Suprapubic skin (tissue), 4 donors: ENCODE data around the gene AURKA. TPM values are rescaled to one million over a fixed set of nuclear protein-coding genes. Genes with fewer than 3 reads are reported as not detected.
"Not testable (repeated sequence)": the region's sequence is repeated elsewhere in the genome, so short reads cannot be mapped to it uniquely, and the experiment has no call there.

Experiments
- DNase-seq, 2 donors: peaks; one replicate each; pipeline ENCODE4 v3.0.0-alpha.2; 2019; ENCODE audit warnings: low spot score in 2 of 2
- H3K27ac ChIP-seq: fragments of 200-600 bp; sonication (generic); one replicate; pipeline ENCODE4 v1.5.1; 2019
- H3K27me3 ChIP-seq: fragments of 200-600 bp; sonication (generic); one replicate; pipeline ENCODE4 v1.5.1; 2019
- H3K36me3 ChIP-seq: fragments of 200-600 bp; sonication (generic); one replicate; pipeline ENCODE4 v1.5.1; 2019
- H3K4me1 ChIP-seq: fragments of 200-600 bp; sonication (generic); one replicate; pipeline ENCODE4 v1.5.1; 2019
- H3K4me3 ChIP-seq: fragments of 200-600 bp; sonication (generic); one replicate; pipeline ENCODE4 v1.5.1; 2019; ENCODE audit warnings: mild to moderate bottlenecking
- H3K9me3 ChIP-seq: fragments of 200-600 bp; sonication (generic); one replicate; pipeline ENCODE4 v1.5.1; 2019
- EP300 ChIP-seq: sonication (generic); formaldehyde crosslinking; IDR thresholded peaks from one replicate; pipeline ENCODE4 v1.6.1; 2017; ENCODE audit warnings: antibody characterized with exemption
- POLR2A ChIP-seq, 2 donors: fragments of 450-650 bp; IDR thresholded peaks; one replicate each; pipeline ENCODE4 v1.6.1; 2017; ENCODE audit warnings: antibody characterized with exemption in 2 of 2, mild to moderate bottlenecking in 2 of 2, moderate library complexity in 2 of 2
- POLR2AphosphoS5 ChIP-seq, 3 donors: sonication (generic); formaldehyde crosslinking; IDR thresholded peaks; one replicate each; pipeline ENCODE4 v1.6.1; 2017; ENCODE audit warnings: antibody characterized with exemption in 3 of 3
- WGBS: methylation state at CpG from one replicate; pipeline ENCODE4 v1.1.5; 2018; 5-methylcytosine and 5-hydroxymethylcytosine counted together
- total RNA-seq, 4 donors: library from RNA; depleted of rRNA; stranded (reverse); fragments of >200 nt; gene quantifications; one replicate each; pipeline ENCODE4 v1.1.0, GENCODE V29; 2016
- TF ChIP-seq, protein P1 (sequence below), 2 donors: fragments of 200-600 bp in 1 of 2; fragments of 450-650 bp in 1 of 2; sonication (generic) in 1 of 2; IDR thresholded peaks; one replicate each; pipeline ENCODE4 v1.5.1; 2016 to 2019; ENCODE audit warnings: antibody characterized with exemption in 2 of 2, mild to moderate bottlenecking in 1 of 2, moderate library complexity in 1 of 2

The AURKA gene
- total RNA-seq, 4 donors from 2014 or later = 2.1 to 5.7 (median 2.5) TPM

- no peaks in the 10 kb centered on the region for H3K9me3 ChIP-seq
- no peak overlapping the region for H3K27ac ChIP-seq
- no peak overlapping the region for H3K4me3 ChIP-seq
- 88% methylated on average over 8 of the region's 8 CpGs for WGBS
- H3K27me3 ChIP-seq = peaks cover 28% of the 10 kb centered on the region
- DNase-seq = no peak
- H3K4me1 ChIP-seq = peaks cover 8% of the 10 kb centered on the region
- H3K36me3 ChIP-seq = no peaks in the 10 kb centered on the region
- TF ChIP-seq EP300 (no peak), POLR2A (IDR thresholded peaks at IDR 0.05) (no peak)
- TF ChIP-seq, protein P1, sequence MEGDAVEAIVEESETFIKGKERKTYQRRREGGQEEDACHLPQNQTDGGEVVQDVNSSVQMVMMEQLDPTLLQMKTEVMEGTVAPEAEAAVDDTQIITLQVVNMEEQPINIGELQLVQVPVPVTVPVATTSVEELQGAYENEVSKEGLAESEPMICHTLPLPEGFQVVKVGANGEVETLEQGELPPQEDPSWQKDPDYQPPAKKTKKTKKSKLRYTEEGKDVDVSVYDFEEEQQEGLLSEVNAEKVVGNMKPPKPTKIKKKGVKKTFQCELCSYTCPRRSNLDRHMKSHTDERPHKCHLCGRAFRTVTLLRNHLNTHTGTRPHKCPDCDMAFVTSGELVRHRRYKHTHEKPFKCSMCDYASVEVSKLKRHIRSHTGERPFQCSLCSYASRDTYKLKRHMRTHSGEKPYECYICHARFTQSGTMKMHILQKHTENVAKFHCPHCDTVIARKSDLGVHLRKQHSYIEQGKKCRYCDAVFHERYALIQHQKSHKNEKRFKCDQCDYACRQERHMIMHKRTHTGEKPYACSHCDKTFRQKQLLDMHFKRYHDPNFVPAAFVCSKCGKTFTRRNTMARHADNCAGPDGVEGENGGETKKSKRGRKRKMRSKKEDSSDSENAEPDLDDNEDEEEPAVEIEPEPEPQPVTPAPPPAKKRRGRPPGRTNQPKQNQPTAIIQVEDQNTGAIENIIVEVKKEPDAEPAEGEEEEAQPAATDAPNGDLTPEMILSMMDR (IDR thresholded peaks at IDR 0.05) = no peak
Measured at GRCh38 chr20:56345911-56346310, 46.1 kb downstream of the AURKA start.

- Histone ChIP-seq H3K27me3 (peaks cover 28% of the 10 kb centered on the region), H3K4me1 (peaks cover 8% of the 10 kb centered on the region), H3K9me3 (no peaks in the 10 kb centered on the region), H3K36me3 (no peaks in the 10 kb centered on the region), H3K27ac (no peak overlapping the region), H3K4me3 (no peak overlapping the region)
- TF ChIP-seq POLR2AphosphoS5 (IDR thresholded peaks at IDR 0.05) = no peak
- TF ChIP-seq, protein P1 (IDR thresholded peaks at IDR 0.05) = peak; percentile 37 to 75
- no peak for TF ChIP-seq EP300
- TF ChIP-seq POLR2A (IDR thresholded peaks at IDR 0.05) = no peak
- under 1% methylated on average over 28 of the region's 41 CpGs for WGBS
- DNase-seq = no peak
Measured at GRCh38 chr20:56343861-56344381, 48.1 kb downstream of the AURKA start.

DNA sequence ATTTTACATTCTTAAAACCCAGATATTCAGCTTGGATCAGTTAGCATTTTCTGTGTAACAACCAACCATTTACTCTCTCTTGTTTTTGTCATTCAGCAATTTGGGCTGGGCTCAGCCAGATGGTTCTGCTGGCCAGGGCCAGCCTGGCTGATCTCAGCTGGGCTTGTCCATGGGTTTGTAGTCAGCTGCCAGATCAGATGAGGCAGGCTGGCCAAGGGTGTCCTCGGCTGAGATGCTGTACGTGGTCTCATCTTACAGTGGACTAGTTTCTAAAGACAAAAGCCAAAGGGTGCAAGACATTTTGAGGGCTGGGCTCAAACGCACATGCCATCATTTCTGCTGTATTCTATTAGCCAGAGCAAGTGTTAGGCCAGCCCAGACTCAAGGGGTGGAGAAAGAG lies 49.2 kb downstream of the AURKA start:
- DNase-seq = no peak
- H3K27me3 ChIP-seq = peaks cover 31% of the 10 kb centered on the region
- H3K4me3 ChIP-seq = no peak overlapping the region
- H3K4me1 ChIP-seq = peaks cover 5% of the 10 kb centered on the region
- WGBS = 80% methylated on average over 3 of the region's 3 CpGs
- no peaks in the 10 kb centered on the region for H3K9me3 ChIP-seq
- TF ChIP-seq, protein P1 (IDR thresholded peaks at IDR 0.05) = no peak
- TF ChIP-seq POLR2A (IDR thresholded peaks at IDR 0.05) (no peak), EP300 (no peak), POLR2AphosphoS5 (IDR thresholded peaks at IDR 0.05) (no peak)
- H3K27ac ChIP-seq = no peak overlapping the region
- H3K36me3 ChIP-seq = no peaks in the 10 kb centered on the region

GRCh38 chr20:56336709-56337108 lies 55.3 kb downstream of the AURKA start:
- H3K4me3 ChIP-seq, H3K4me1 ChIP-seq, H3K9me3 ChIP-seq, DNase-seq, H3K27ac ChIP-seq, H3K36me3 ChIP-seq, H3K27me3 ChIP-seq: not testable (repeated sequence)
- WGBS = 68% methylated on average over 7 of the region's 8 CpGs

GRCh38 chr20:56328861-56329260 lies 63.2 kb downstream of the AURKA start:
- no peaks in the 10 kb centered on the region for H3K36me3 ChIP-seq
- no peak for TF ChIP-seq POLR2AphosphoS5 (IDR thresholded peaks at IDR 0.05)
- no peak for TF ChIP-seq EP300
- TF ChIP-seq POLR2A (IDR thresholded peaks at IDR 0.05) = no peak
- TF ChIP-seq, protein P1 (IDR thresholded peaks at IDR 0.05) = no peak
- H3K27ac ChIP-seq = no peak overlapping the region
- no peaks in the 10 kb centered on the region for H3K9me3 ChIP-seq
- WGBS = 52% methylated on average over 5 of the region's 5 CpGs
- DNase-seq = no peak
- no peak overlapping the region for H3K4me3 ChIP-seq
- H3K4me1 ChIP-seq = no peaks in the 10 kb centered on the region
- peaks cover 14% of the 10 kb centered on the region for H3K27me3 ChIP-seq

GRCh38 chr20:56324806-56325205 lies 67.2 kb downstream of the AURKA start:
- Histone ChIP-seq H3K4me3 (no peak overlapping the region), H3K36me3 (no peaks in the 10 kb centered on the region), H3K27ac (no peak overlapping the region), H3K4me1 (no peaks in the 10 kb centered on the region), H3K27me3 (peaks cover 6% of the 10 kb centered on the region), H3K9me3 (no peaks in the 10 kb centered on the region)
- DNase-seq = no peak
- TF ChIP-seq EP300 (no peak), POLR2A (IDR thresholded peaks at IDR 0.05) (no peak), POLR2AphosphoS5 (IDR thresholded peaks at IDR 0.05) (no peak)
- TF ChIP-seq, protein P1 (IDR thresholded peaks at IDR 0.05) = no peak
